Measurements from ENCODE around the gene PTTG1IP.

The PTTG1IP gene

DNA sequence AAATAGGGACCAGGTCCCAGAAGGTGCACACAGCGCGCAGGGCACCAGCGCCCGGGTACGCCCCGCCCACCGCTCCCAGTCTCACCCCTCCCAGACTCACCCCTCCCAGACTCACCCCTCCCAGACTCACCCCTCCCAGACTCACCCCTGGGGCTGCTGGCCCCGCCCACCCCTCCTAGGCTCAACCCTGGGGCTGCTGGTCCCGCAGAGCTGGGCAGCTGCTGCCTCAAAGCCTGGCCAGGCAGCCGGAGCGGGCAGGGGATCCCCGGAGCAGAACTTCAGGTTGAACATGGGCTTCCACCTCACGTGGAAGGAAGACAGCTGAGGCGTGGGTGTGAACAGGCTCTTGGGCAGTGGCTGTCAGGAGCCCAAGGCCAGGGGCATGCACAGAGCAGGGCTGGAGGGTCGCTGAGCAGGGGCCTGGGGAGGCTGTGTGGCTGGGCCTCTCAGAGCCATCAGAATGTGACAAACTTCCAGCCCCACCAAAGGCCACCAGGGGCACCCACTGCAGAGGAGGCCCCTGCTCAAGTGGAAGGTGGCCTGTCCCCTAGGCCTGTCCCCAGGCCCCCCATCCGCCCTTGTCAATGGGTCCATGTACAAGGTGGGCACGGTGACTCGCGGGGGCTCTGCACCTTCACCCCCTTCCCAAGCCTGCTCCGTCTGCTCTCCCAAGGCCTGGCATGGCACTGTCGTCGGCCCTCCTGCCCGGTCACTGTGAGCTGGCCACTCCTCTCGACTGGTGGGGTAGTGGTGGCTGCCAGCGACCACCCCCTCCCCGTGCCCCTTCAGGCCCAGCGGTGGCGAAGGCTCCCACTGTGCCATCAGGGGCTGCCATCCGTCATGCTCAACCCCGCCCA, 35.2 kb downstream of the PTTG1IP start:
- DNase-seq (ENCODE audit: low spot score), result no peak
- no peaks in the 10 kb centered on the region for H3K4me1 ChIP-seq (ENCODE audit: control insufficient read depth in 2 of 2, insufficient read depth in 1 of 2, low read depth in 1 of 2, low read length in 2 of 2)

DNA sequence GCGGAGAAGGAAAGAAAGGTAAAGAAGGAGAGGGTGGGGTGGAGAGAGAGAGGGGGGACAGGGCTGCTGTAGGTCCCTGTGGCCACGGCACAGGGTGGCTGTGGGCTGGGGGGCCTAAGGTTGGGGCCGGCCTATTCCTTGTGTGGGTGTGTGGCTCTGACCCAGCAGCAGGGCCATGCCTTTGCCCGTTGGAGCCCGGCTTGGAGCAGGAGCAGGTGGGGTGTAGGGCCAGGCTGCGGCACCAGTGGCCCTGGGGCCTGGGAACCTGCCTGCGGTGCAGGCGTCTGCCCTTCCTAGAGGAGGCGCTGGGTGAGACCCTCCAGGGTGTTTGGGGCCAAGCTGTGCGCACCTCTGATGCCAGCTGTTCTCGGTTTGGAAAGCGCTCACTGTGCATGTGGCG, 36.0 kb downstream of the PTTG1IP start:
- Histone ChIP-seq H2BK12ac (ENCODE audit: low read length) (peak overlapping the region; percentile 58), H3K23ac (ENCODE audit: low read depth, low read length, poor library complexity) (peak overlapping the region; percentile 73), H2BK120ac (ENCODE audit: low read depth, low read length) (no peak overlapping the region), H3K4me2 (ENCODE audit: insufficient read depth, low read length, poor library complexity, severe bottlenecking) (no peak overlapping the region), H4K91ac (ENCODE audit: low read depth, low read length, poor library complexity) (peak overlapping the region; percentile 53), H3K36me3 (replicated peaks in 1 of 2; ENCODE audit: control insufficient read depth in 2 of 2, insufficient read depth in 2 of 2, low read length in 2 of 2) (no peaks in the 10 kb centered on the region), H2BK5ac (ENCODE audit: low read length) (no peak overlapping the region), H2AFZ (ENCODE audit: low read length) (no peak overlapping the region), H3K79me1 (ENCODE audit: low read depth, low read length) (peaks cover 4% of the 10 kb centered on the region), H3K4ac (ENCODE audit: low read length) (no peak overlapping the region), H3K18ac (ENCODE audit: low read length) (peak overlapping the region; percentile 44), H2BK15ac (ENCODE audit: low read length) (no peak overlapping the region), H4K8ac (ENCODE audit: low read depth, low read length) (peak overlapping the region; percentile 65), H3K4me3 (ENCODE audit: low read length in 2 of 2) (no peak overlapping the region), H3K27me3 (ENCODE audit: control insufficient read depth in 3 of 3, insufficient read depth in 3 of 3, low read depth in 1 of 3, low read length in 3 of 3) (peaks cover 0 to 6% (median 0%) of the 10 kb centered on the region in 3 experiments), H3K27ac (replicated peaks; ENCODE audit: low read length) (no peak overlapping the region), H3K9ac (ENCODE audit: low read depth, low read length, poor library complexity) (no peak overlapping the region), H3K9me3 (replicated peaks in 1 of 2; ENCODE audit: control insufficient read depth in 2 of 2, insufficient read depth in 1 of 2, low read depth in 1 of 2, low read length in 2 of 2) (no peaks in the 10 kb centered on the region), H3K14ac (ENCODE audit: low read length) (peak overlapping the region; percentile 56), H2AK5ac (ENCODE audit: low read depth, low read length) (peak overlapping the region; percentile 84), H3K4me1 (ENCODE audit: control insufficient read depth in 2 of 2, insufficient read depth in 1 of 2, low read depth in 1 of 2, low read length in 2 of 2) (no peaks in the 10 kb centered on the region)
- no CpG with 5 or more reads among the region's 13 CpGs for WGBS, 2 donors (ENCODE audit: extremely low coverage in 2 of 2, insufficient read length in 2 of 2, insufficient replicate concordance in 1 of 2)
- DNase-seq (ENCODE audit: low spot score), result no peak

More for the DNA sequence above, 35.2 kb downstream of the PTTG1IP start:
- H3K14ac ChIP-seq (ENCODE audit: low read length), result no peak overlapping the region
- H4K91ac ChIP-seq (ENCODE audit: low read depth, low read length, poor library complexity), result peak overlapping the region; percentile 53
- no peak overlapping the region for H2BK15ac ChIP-seq (ENCODE audit: low read length)
- peak overlapping the region; percentile 92 for H2AK5ac ChIP-seq (ENCODE audit: low read depth, low read length)
- peak overlapping the region; percentile 82 for H4K8ac ChIP-seq (ENCODE audit: low read depth, low read length)
- no peak overlapping the region for H3K4ac ChIP-seq (ENCODE audit: low read length)
- peak overlapping the region; percentile 85 for H3K18ac ChIP-seq (ENCODE audit: low read length)
- H3K9me3 ChIP-seq (replicated peaks in 1 of 2; ENCODE audit: control insufficient read depth in 2 of 2, insufficient read depth in 1 of 2, low read depth in 1 of 2, low read length in 2 of 2), result no peaks in the 10 kb centered on the region
- no peaks in the 10 kb centered on the region for H3K36me3 ChIP-seq (replicated peaks in 1 of 2; ENCODE audit: control insufficient read depth in 2 of 2, insufficient read depth in 2 of 2, low read length in 2 of 2)
- H2BK120ac ChIP-seq (ENCODE audit: low read depth, low read length), result no peak overlapping the region
- no peak overlapping the region for H2BK12ac ChIP-seq (ENCODE audit: low read length)
- H2BK5ac ChIP-seq (ENCODE audit: low read length), result peak overlapping the region; percentile 66
- H3K4me3 ChIP-seq (ENCODE audit: low read length in 2 of 2), result no peak overlapping the region
- no peak overlapping the region for H3K4me2 ChIP-seq (ENCODE audit: insufficient read depth, low read length, poor library complexity, severe bottlenecking)
- H3K27me3 ChIP-seq (ENCODE audit: control insufficient read depth in 3 of 3, insufficient read depth in 3 of 3, low read depth in 1 of 3, low read length in 3 of 3), result peaks cover 0 to 6% (median 0%) of the 10 kb centered on the region in 3 experiments
- H3K79me1 ChIP-seq (ENCODE audit: low read depth, low read length), result peaks cover 4% of the 10 kb centered on the region
- H3K23ac ChIP-seq (ENCODE audit: low read depth, low read length, poor library complexity), result peak overlapping the region; percentile 65
- no peak overlapping the region for H3K9ac ChIP-seq (ENCODE audit: low read depth, low read length, poor library complexity)
- WGBS, 2 donors (ENCODE audit: extremely low coverage in 2 of 2, insufficient read length in 2 of 2, insufficient replicate concordance in 1 of 2), result no CpG with 5 or more reads among the region's 30 CpGs
- no peak overlapping the region for H3K27ac ChIP-seq (replicated peaks; ENCODE audit: low read length)
- no peak overlapping the region for H2AFZ ChIP-seq (ENCODE audit: low read length)

DNA sequence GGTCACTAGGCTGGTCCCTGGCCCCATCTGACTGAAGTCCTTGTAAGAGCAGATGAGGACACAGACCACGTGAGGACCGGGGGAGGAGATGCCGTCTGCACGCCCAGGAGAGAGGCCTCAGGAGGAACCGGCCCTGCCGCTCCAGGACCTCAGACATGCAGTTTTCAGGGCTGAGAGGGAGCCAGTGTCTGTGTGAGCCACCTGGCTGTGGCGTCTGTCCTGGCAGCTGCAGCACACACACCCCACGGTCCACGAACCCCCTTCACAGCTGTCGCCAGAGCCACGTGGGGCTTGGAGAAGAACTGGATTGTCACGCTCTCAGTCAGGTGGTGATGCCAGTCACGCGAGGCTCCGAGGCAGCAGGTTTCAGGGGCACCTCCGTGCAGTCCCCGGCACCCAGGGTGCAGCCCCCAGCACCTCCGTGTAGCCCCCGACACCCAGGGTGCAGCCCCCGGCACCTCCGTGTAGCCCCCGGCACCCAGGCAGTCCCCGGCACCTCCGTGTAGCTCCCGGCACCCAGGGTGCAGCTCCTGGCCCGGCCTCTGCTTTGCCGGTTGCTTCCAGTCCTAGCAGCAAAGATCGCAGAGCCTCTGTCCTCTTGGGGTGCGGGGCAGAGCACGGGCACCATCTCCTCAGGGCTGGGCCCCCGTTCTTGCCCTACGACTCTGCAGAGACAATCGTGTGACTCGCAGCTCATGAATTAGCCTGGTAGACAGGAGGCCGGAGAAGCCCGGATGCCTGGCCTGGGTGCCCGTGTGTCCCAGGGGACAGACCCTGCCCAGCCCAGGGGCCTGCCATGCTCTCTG, 36.6 kb downstream of the PTTG1IP start:
- H3K27ac ChIP-seq (replicated peaks; ENCODE audit: low read length), result no peak overlapping the region
- H3K9ac ChIP-seq (ENCODE audit: low read depth, low read length, poor library complexity), result peak overlapping the region; percentile 30
- peak overlapping the region; percentile 53 for H2AFZ ChIP-seq (ENCODE audit: low read length)
- H3K14ac ChIP-seq (ENCODE audit: low read length), result peak overlapping the region; percentile 31
- no peaks in the 10 kb centered on the region for H3K9me3 ChIP-seq (replicated peaks in 1 of 2; ENCODE audit: control insufficient read depth in 2 of 2, insufficient read depth in 1 of 2, low read depth in 1 of 2, low read length in 2 of 2)
- no peak overlapping the region for H3K4me2 ChIP-seq (ENCODE audit: insufficient read depth, low read length, poor library complexity, severe bottlenecking)
- H3K4ac ChIP-seq (ENCODE audit: low read length), result no peak overlapping the region
- H2AK5ac ChIP-seq (ENCODE audit: low read depth, low read length), result peak overlapping the region; percentile 83
- H3K36me3 ChIP-seq (replicated peaks in 1 of 2; ENCODE audit: control insufficient read depth in 2 of 2, insufficient read depth in 2 of 2, low read length in 2 of 2), result no peaks in the 10 kb centered on the region
- H2BK12ac ChIP-seq (ENCODE audit: low read length), result no peak overlapping the region
- no CpG with 5 or more reads among the region's 37 CpGs for WGBS, 2 donors (ENCODE audit: extremely low coverage in 2 of 2, insufficient read length in 2 of 2, insufficient replicate concordance in 1 of 2)
- no peaks in the 10 kb centered on the region for H3K4me1 ChIP-seq (ENCODE audit: control insufficient read depth in 2 of 2, insufficient read depth in 1 of 2, low read depth in 1 of 2, low read length in 2 of 2)
- H3K79me1 ChIP-seq (ENCODE audit: low read depth, low read length), result peaks cover 4% of the 10 kb centered on the region
- H2BK5ac ChIP-seq (ENCODE audit: low read length), result peak overlapping the region; percentile 39
- no peak overlapping the region for H2BK120ac ChIP-seq (ENCODE audit: low read depth, low read length)
- no peak for DNase-seq (ENCODE audit: low spot score)
- no peak overlapping the region for H4K91ac ChIP-seq (ENCODE audit: low read depth, low read length, poor library complexity)
- no peak overlapping the region for H2BK15ac ChIP-seq (ENCODE audit: low read length)
- H4K8ac ChIP-seq (ENCODE audit: low read depth, low read length), result peak overlapping the region; percentile 86
- peak overlapping the region; percentile 44 for H3K18ac ChIP-seq (ENCODE audit: low read length)
- H3K23ac ChIP-seq (ENCODE audit: low read depth, low read length, poor library complexity), result peak overlapping the region; percentile 73
- peaks cover 0 to 6% (median 0%) of the 10 kb centered on the region in 3 experiments for H3K27me3 ChIP-seq (ENCODE audit: control insufficient read depth in 3 of 3, insufficient read depth in 3 of 3, low read depth in 1 of 3, low read length in 3 of 3)
- no peak overlapping the region for H3K4me3 ChIP-seq (ENCODE audit: low read length in 2 of 2)

DNA sequence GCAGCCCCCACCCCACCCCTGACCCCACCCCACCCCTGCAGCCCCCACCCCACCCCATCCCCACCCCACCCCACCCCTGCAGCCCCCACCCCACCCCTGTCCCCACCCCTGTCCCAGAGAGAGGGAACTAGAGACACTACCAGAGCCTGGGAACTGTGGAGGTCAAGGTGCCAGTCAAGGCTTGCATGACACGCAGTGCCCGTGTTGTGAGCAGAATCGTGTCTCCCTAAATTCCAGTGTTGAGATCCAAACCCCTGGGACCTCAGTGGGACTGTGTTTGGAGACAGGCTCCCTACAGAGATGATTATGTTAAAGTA, 37.2 kb downstream of the PTTG1IP start:
- Histone ChIP-seq H3K23ac (ENCODE audit: low read depth, low read length, poor library complexity) (no peak overlapping the region), H3K18ac (ENCODE audit: low read length) (no peak overlapping the region), H4K8ac (ENCODE audit: low read depth, low read length) (no peak overlapping the region), H2BK120ac (ENCODE audit: low read depth, low read length) (no peak overlapping the region), H2BK15ac (ENCODE audit: low read length) (no peak overlapping the region), H2BK12ac (ENCODE audit: low read length) (no peak overlapping the region), H3K27ac (replicated peaks; ENCODE audit: low read length) (no peak overlapping the region), H3K4me2 (ENCODE audit: insufficient read depth, low read length, poor library complexity, severe bottlenecking) (no peak overlapping the region), H2BK5ac (ENCODE audit: low read length) (no peak overlapping the region), H3K14ac (ENCODE audit: low read length) (no peak overlapping the region), H3K4me3 (ENCODE audit: low read length in 2 of 2) (no peak overlapping the region), H3K27me3 (ENCODE audit: control insufficient read depth in 3 of 3, insufficient read depth in 3 of 3, low read depth in 1 of 3, low read length in 3 of 3) (peaks cover 0 to 2% (median 0%) of the 10 kb centered on the region in 3 experiments), H4K91ac (ENCODE audit: low read depth, low read length, poor library complexity) (no peak overlapping the region), H2AK5ac (ENCODE audit: low read depth, low read length) (peak overlapping the region; percentile 83), H2AFZ (ENCODE audit: low read length) (peak overlapping the region; percentile 53), H3K79me1 (ENCODE audit: low read depth, low read length) (peaks cover 4% of the 10 kb centered on the region), H3K4me1 (ENCODE audit: control insufficient read depth in 2 of 2, insufficient read depth in 1 of 2, low read depth in 1 of 2, low read length in 2 of 2) (no peaks in the 10 kb centered on the region), H3K9ac (ENCODE audit: low read depth, low read length, poor library complexity) (no peak overlapping the region), H3K4ac (ENCODE audit: low read length) (no peak overlapping the region), H3K9me3 (replicated peaks in 1 of 2; ENCODE audit: control insufficient read depth in 2 of 2, insufficient read depth in 1 of 2, low read depth in 1 of 2, low read length in 2 of 2) (no peaks in the 10 kb centered on the region), H3K36me3 (replicated peaks in 1 of 2; ENCODE audit: control insufficient read depth in 2 of 2, insufficient read depth in 2 of 2, low read length in 2 of 2) (no peaks in the 10 kb centered on the region)
- DNase-seq (ENCODE audit: low spot score), result no peak
- WGBS, 2 donors (ENCODE audit: extremely low coverage in 2 of 2, insufficient read length in 2 of 2, insufficient replicate concordance in 1 of 2), result no CpG with 5 or more reads among the region's 3 CpGs

Data from neuronal stem cell (in vitro differentiated cells).